ENCODE data around the gene PPARD. TPM values are rescaled to one million over a fixed set of nuclear protein-coding genes. Genes with fewer than 3 reads are reported as not detected.

The PPARD gene
- total and polyA plus RNA-seq, 2 of the 13 experiments (the other 11 are each of a cell fraction or from before 2014, with no cell fraction given): 6.1 to 13.3 TPM

GRCh38 chr6:35402136-35402855, 59.9 kb downstream of the PPARD start:
- CTCF ChIA-PET (ENCODE audit: low intra/inter-chr PET ratio, low total read pairs): interaction anchor here (1.4 kb wide), 1 partner anchor 13 kb away, joined by 5 read pairs; no protein-coding TSS in a partner anchor
- peak; percentile 93 for DNase-seq (ENCODE audit: low spot score)
- TF ChIP-seq ZUFSP (CRISPR knock-in tag; IDR thresholded peaks at IDR 0.05; ENCODE audit: borderline replicate concordance) (no peak), ZSCAN31 (CRISPR knock-in tag; IDR thresholded peaks at IDR 0.05; ENCODE audit: low read depth) (no peak; the same call in 1 of the 2 replicates), THAP11 (CRISPR knock-in tag; IDR thresholded peaks at IDR 0.05) (peak; percentile 69; the same call in 1 of the 2 replicates), ZNF280B (CRISPR knock-in tag; IDR thresholded peaks at IDR 0.05; ENCODE audit: borderline replicate concordance) (peak; percentile 68; the same call in 1 of the 2 replicates), ATF3 (CRISPR knock-in tag; IDR thresholded peaks at IDR 0.05) (no peak), TERF1 (CRISPR knock-in tag; IDR thresholded peaks at IDR 0.05) (no peak), ZSCAN22 (CRISPR knock-in tag; IDR thresholded peaks at IDR 0.05) (no peak), KAT8 (CRISPR knock-in tag; IDR thresholded peaks at IDR 0.05) (peak; percentile 73), ZNF317 (CRISPR knock-in tag; IDR thresholded peaks at IDR 0.05) (no peak)
- TF ChIP-seq, protein P1, sequence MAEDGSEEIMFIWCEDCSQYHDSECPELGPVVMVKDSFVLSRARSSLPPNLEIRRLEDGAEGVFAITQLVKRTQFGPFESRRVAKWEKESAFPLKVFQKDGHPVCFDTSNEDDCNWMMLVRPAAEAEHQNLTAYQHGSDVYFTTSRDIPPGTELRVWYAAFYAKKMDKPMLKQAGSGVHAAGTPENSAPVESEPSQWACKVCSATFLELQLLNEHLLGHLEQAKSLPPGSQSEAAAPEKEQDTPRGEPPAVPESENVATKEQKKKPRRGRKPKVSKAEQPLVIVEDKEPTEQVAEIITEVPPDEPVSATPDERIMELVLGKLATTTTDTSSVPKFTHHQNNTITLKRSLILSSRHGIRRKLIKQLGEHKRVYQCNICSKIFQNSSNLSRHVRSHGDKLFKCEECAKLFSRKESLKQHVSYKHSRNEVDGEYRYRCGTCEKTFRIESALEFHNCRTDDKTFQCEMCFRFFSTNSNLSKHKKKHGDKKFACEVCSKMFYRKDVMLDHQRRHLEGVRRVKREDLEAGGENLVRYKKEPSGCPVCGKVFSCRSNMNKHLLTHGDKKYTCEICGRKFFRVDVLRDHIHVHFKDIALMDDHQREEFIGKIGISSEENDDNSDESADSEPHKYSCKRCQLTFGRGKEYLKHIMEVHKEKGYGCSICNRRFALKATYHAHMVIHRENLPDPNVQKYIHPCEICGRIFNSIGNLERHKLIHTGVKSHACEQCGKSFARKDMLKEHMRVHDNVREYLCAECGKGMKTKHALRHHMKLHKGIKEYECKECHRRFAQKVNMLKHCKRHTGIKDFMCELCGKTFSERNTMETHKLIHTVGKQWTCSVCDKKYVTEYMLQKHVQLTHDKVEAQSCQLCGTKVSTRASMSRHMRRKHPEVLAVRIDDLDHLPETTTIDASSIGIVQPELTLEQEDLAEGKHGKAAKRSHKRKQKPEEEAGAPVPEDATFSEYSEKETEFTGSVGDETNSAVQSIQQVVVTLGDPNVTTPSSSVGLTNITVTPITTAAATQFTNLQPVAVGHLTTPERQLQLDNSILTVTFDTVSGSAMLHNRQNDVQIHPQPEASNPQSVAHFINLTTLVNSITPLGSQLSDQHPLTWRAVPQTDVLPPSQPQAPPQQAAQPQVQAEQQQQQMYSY (CRISPR knock-in tag; IDR thresholded peaks at IDR 0.05): no peak
- TF ChIP-seq, protein P2, sequence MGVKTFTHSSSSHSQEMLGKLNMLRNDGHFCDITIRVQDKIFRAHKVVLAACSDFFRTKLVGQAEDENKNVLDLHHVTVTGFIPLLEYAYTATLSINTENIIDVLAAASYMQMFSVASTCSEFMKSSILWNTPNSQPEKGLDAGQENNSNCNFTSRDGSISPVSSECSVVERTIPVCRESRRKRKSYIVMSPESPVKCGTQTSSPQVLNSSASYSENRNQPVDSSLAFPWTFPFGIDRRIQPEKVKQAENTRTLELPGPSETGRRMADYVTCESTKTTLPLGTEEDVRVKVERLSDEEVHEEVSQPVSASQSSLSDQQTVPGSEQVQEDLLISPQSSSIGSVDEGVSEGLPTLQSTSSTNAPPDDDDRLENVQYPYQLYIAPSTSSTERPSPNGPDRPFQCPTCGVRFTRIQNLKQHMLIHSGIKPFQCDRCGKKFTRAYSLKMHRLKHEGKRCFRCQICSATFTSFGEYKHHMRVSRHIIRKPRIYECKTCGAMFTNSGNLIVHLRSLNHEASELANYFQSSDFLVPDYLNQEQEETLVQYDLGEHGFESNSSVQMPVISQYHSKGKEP (CRISPR knock-in tag; IDR thresholded peaks at IDR 0.05): no peak

More at GRCh38 chr6:35402136-35402855, 59.9 kb downstream of the PPARD start:
- Histone ChIP-seq H4K20me1 (ENCODE audit: insufficient read depth, low read length) (no peaks in the 10 kb centered on the region), H3K9ac (ENCODE audit: insufficient read depth, low read depth, low read length) (peak overlapping the region; percentile 26; the same call in 1 of the 2 replicates), H3K9me3 (ENCODE audit: low read length) (no peaks in the 10 kb centered on the region), H3K27ac (ENCODE audit: extremely low read length, insufficient read depth, low read length) (peak overlapping the region; percentile 63), H3K36me3 (replicated peaks in 1 of 2; ENCODE audit: control insufficient read depth in 1 of 2, insufficient read depth in 2 of 2, low read length in 2 of 2) (no peaks in the 10 kb centered on the region), H2AFZ (ENCODE audit: low read length) (no peak overlapping the region), H3K4me1 (ENCODE audit: insufficient read depth, low read length) (peaks cover 53% of the 10 kb centered on the region), H3K4me2 (ENCODE audit: low read depth, low read length) (peak overlapping the region; percentile 73), H3K79me2 (ENCODE audit: insufficient read depth, low read length) (no peaks in the 10 kb centered on the region), H3K4me3 (replicated peaks in 1 of 3; ENCODE audit: insufficient read depth in 1 of 3, low read depth in 2 of 3, low read length in 3 of 3) (peak overlapping the region in 1 of 3 experiments; percentile 49; a peak in 2 of 6 replicates), H3K27me3 (ENCODE audit: control insufficient read depth in 1 of 2, insufficient read depth in 2 of 2, low read length in 2 of 2) (no peaks in the 10 kb centered on the region)
- FAIRE-seq: peak; percentile 98
- POLR2A ChIA-PET: interaction anchor here (0.7 to 1.2 kb wide), 3 partner anchors 12 to 30 kb away, joined by 3 to 5 read pairs (median 3); no protein-coding TSS in a partner anchor
- 50% methylated on average over 8 of the region's 8 CpGs for WGBS (ENCODE audit: low lambda C conversion rate)
- ATAC-seq: peak; percentile 95
- no TSS peak for BruUV-seq (replicated peaks)
- intact Hi-C loops (cut with micrococcal nuclease; ENCODE audit: unreplicated experiment): loop anchor here (1.0 to 5.0 kb wide), 2 partner anchors 13 to 35 kb away; no protein-coding TSS in a partner anchor
- in situ Hi-C loops (cut with HindIII; ENCODE audit: extremely low pct_ligation_motif_present, low pct_unique_long_range_greater_than_20kb): no loop called here

Measured in HepG2 (cell line).